H1 (cell line): ENCODE results near the gene NT5C. TPM values are rescaled to one million over a fixed set of nuclear protein-coding genes. Genes with fewer than 3 reads are reported as not detected.

Experiments used
- CTCF ChIA-PET: fragments of 300-600 bp; sonication (Branson Sonifier 250); formaldehyde crosslinking; loops from one replicate; lab custom pipeline; 2021; ENCODE audit not compliant: partially characterized antibody; lab: Charles Lee
- POLR2A ChIA-PET: fragments of 300-600 bp; sonication (Branson Sonifier 250); formaldehyde crosslinking; loops from one replicate; lab custom pipeline; 2021; ENCODE audit warnings: inconsistent platforms; ENCODE audit not compliant: partially characterized antibody; lab: Charles Lee
- DNase-seq, 2 experiments: peaks; one replicate each; pipeline versions ENCODE4 v3.0.0 to v3.0.0-alpha.2; 2010 to 2022; ENCODE audit warnings: low spot score in 2 of 2, low read depth in 1 of 2, mixed read lengths in 1 of 2
- FAIRE-seq: peaks from 2 replicates; lab custom pipeline; 2011; peaks lifted over from hg19 to GRCh38; lab: Jason Lieb, UNC
- H2AFZ ChIP-seq: 2 replicates; pipeline ENCODE4 v1.8.1; 2012; ENCODE audit warnings: low read length, inconsistent platforms
- H2AK5ac ChIP-seq: 2 replicates; pipeline ENCODE4 v1.6.1; 2013; ENCODE audit warnings: low read depth, low read length
- H2BK120ac ChIP-seq: replicated peaks from 2 replicates; pipeline ENCODE3; 2013; ENCODE audit warnings: low read depth, low read length, inconsistent platforms
- H2BK12ac ChIP-seq: 2 replicates; pipeline ENCODE4 v1.6.1; 2013; ENCODE audit warnings: low read depth, low read length
- H2BK15ac ChIP-seq: 2 replicates; pipeline ENCODE4 v1.6.1; 2013; ENCODE audit warnings: low read length
- H2BK20ac ChIP-seq: 2 replicates; pipeline ENCODE4 v1.6.1; 2013; ENCODE audit warnings: low read length
- H2BK5ac ChIP-seq: 2 replicates; pipeline ENCODE4 v1.6.1; 2013; ENCODE audit warnings: low read depth, low read length
- H3K14ac ChIP-seq: 2 replicates; pipeline ENCODE4 v1.6.1; 2013; ENCODE audit warnings: inconsistent platforms; ENCODE audit not compliant: insufficient read length
- H3K18ac ChIP-seq: 2 replicates; pipeline ENCODE4 v1.6.1; 2013; ENCODE audit warnings: low read length; ENCODE audit errors: extremely low read depth
- H3K23ac ChIP-seq: 2 replicates; pipeline ENCODE4 v1.6.1; 2013; ENCODE audit warnings: inconsistent platforms; ENCODE audit not compliant: insufficient read length
- H3K23me2 ChIP-seq: 2 replicates; pipeline ENCODE4 v1.6.1; 2013; ENCODE audit warnings: low read depth, low read length
- H3K27ac ChIP-seq: 2 replicates; pipeline ENCODE4 v1.6.1; 2011; ENCODE audit warnings: low read depth, low read length, inconsistent platforms
- H3K27me3 ChIP-seq, 4 experiments: replicated peaks in 1 of 4; 1 replicate in 1 of 4; 2 replicates in 3 of 4; pipeline versions ENCODE4 v1.6.1 to v1.8.1; 2011 to 2013; ENCODE audit warnings: low read length in 3 of 4, mild to moderate bottlenecking in 3 of 4, inconsistent platforms in 2 of 4, mixed read lengths in 2 of 4, moderate library complexity in 1 of 4; ENCODE audit not compliant: control insufficient read depth in 3 of 4, insufficient read depth in 3 of 4; ENCODE audit errors: extremely low read depth in 1 of 4
- H3K36me3 ChIP-seq, 4 experiments: 2 replicates each; pipeline versions ENCODE4 v1.6.1 to v1.8.1; 2011 to 2013; ENCODE audit warnings: mild to moderate bottlenecking in 4 of 4, low read length in 3 of 4, moderate library complexity in 2 of 4, control low read depth in 1 of 4, inconsistent platforms in 1 of 4; ENCODE audit not compliant: insufficient read depth in 4 of 4, control insufficient read depth in 2 of 4
- H3K4ac ChIP-seq: replicated peaks from 2 replicates; pipeline ENCODE3; 2013; ENCODE audit warnings: low read length, low read depth, mixed read lengths, inconsistent platforms; ENCODE audit not compliant: insufficient read length
- H3K4me1 ChIP-seq, 4 experiments: replicated peaks in 1 of 4; 1 replicate in 1 of 4; 2 replicates in 3 of 4; pipeline versions ENCODE4 v1.6.1 to v1.8.1; 2011 to 2013; ENCODE audit warnings: low read length in 3 of 4, inconsistent platforms in 2 of 4, mixed read lengths in 1 of 4; ENCODE audit not compliant: insufficient read depth in 4 of 4, control insufficient read depth in 3 of 4
- H3K4me2 ChIP-seq, 2 experiments: 2 replicates each; pipeline versions ENCODE4 v1.6.1 to v1.8.1; 2011 to 2013; ENCODE audit warnings: low read depth in 2 of 2, low read length in 2 of 2, control low read depth in 1 of 2, inconsistent platforms in 1 of 2, mild to moderate bottlenecking in 1 of 2; ENCODE audit not compliant: insufficient read depth in 1 of 2
- H3K4me3 ChIP-seq, 4 experiments: fragments of 200-600, 300-600 bp in 1 of 4; sonication (generic), shearing (Covaris generic), sonication (Bioruptor Twin) in 1 of 4; 2 replicates each; pipeline versions ENCODE4 v1.5.1 to v1.8.1; 2011 to 2016; ENCODE audit warnings: low read length in 4 of 4, low read depth in 3 of 4, control low read depth in 2 of 4, inconsistent platforms in 2 of 4, mild to moderate bottlenecking in 2 of 4, mixed read lengths in 1 of 4, moderate library complexity in 1 of 4; ENCODE audit not compliant: insufficient read depth in 2 of 4; ENCODE audit errors: extremely low read depth in 1 of 4
- H3K56ac ChIP-seq: replicated peaks from 2 replicates; pipeline ENCODE3; 2013; ENCODE audit warnings: low read depth, mild to moderate bottlenecking, mixed read lengths, low read length, inconsistent platforms; ENCODE audit not compliant: insufficient read length
- H3K79me1 ChIP-seq: 2 replicates; pipeline ENCODE4 v1.6.1; 2013; ENCODE audit warnings: low read depth, low read length, control low read depth
- H3K79me2 ChIP-seq, 2 experiments: 2 replicates each; pipeline versions ENCODE4 v1.6.1 to v1.8.1; 2012 to 2013; ENCODE audit warnings: low read length in 2 of 2, mild to moderate bottlenecking in 2 of 2, inconsistent platforms in 1 of 2; ENCODE audit not compliant: insufficient read depth in 2 of 2, control insufficient read depth in 1 of 2
- H3K9ac ChIP-seq, 4 experiments: replicated peaks in 1 of 4; 1 replicate in 1 of 4; 2 replicates in 3 of 4; pipeline versions ENCODE4 v1.6.1 to v1.8.1; 2011 to 2013; ENCODE audit warnings: low read depth in 3 of 4, low read length in 3 of 4, control low read depth in 2 of 4, mild to moderate bottlenecking in 2 of 4, moderate library complexity in 2 of 4, inconsistent platforms in 1 of 4; ENCODE audit errors: extremely low read depth in 1 of 4
- H3K9me3 ChIP-seq, 2 experiments: 2 replicates each; pipeline versions ENCODE4 v1.6.1 to v1.8.1; 2012 to 2013; ENCODE audit warnings: mild to moderate bottlenecking in 2 of 2, moderate library complexity in 2 of 2, control low read depth in 1 of 2, inconsistent platforms in 1 of 2, low read depth in 1 of 2, low read length in 1 of 2, mixed read lengths in 1 of 2; ENCODE audit not compliant: insufficient read depth in 2 of 2
- H4K20me1 ChIP-seq, 2 experiments: replicated peaks in 1 of 2; 2 replicates each; pipeline versions ENCODE3 to v1.8.1; 2011 to 2013; ENCODE audit warnings: inconsistent platforms in 2 of 2, low read length in 2 of 2, mild to moderate bottlenecking in 1 of 2; ENCODE audit not compliant: insufficient read depth in 2 of 2, control insufficient read depth in 1 of 2
- H4K5ac ChIP-seq: 2 replicates; pipeline ENCODE4 v1.6.1; 2013; ENCODE audit warnings: low read length, low read depth, mixed read lengths, inconsistent platforms; ENCODE audit not compliant: insufficient read length
- H4K8ac ChIP-seq: 2 replicates; pipeline ENCODE4 v1.8.0; 2013; ENCODE audit warnings: mild to moderate bottlenecking, moderate library complexity, low read length, inconsistent platforms; ENCODE audit not compliant: insufficient read depth; ENCODE audit errors: extremely low read depth
- H4K91ac ChIP-seq: replicated peaks from 2 replicates; pipeline ENCODE3; 2013; ENCODE audit warnings: low read length, mixed read lengths, inconsistent platforms; ENCODE audit not compliant: insufficient read length
- BRCA1 ChIP-seq: IDR thresholded peaks from 2 replicates; pipeline ENCODE4 v1.6.1; 2012; ENCODE audit warnings: low read depth, low read length, improper control_type of control experiment
- CTCF ChIP-seq, 3 experiments: IDR thresholded peaks; 1 replicate in 2 of 3; 2 replicates in 1 of 3; pipeline versions ENCODE4 v1.5.1 to v1.6.1; 2011; ENCODE audit warnings: low read length in 3 of 3, mild to moderate bottlenecking in 3 of 3, inconsistent platforms in 2 of 3, low read depth in 1 of 3, moderate library complexity in 1 of 3; ENCODE audit not compliant: insufficient read depth in 1 of 3; ENCODE audit errors: control extremely low read depth in 1 of 3
- EZH2 ChIP-seq: fragments of 200-600 bp; sonication (generic); IDR thresholded peaks from 2 replicates; pipeline ENCODE4 v1.7.1; 2012; ENCODE audit warnings: low read depth, mild to moderate bottlenecking, moderate library complexity, low read length, inconsistent platforms; ENCODE audit not compliant: severe bottlenecking
- KDM4A ChIP-seq: IDR thresholded peaks from one replicate; pipeline ENCODE4 v1.7.1; 2012; ENCODE audit warnings: low read depth, mild to moderate bottlenecking, moderate library complexity, low read length, inconsistent platforms; ENCODE audit not compliant: severe bottlenecking
- POLR2AphosphoS5 ChIP-seq: IDR thresholded peaks from 2 replicates; pipeline ENCODE4 v1.6.1; 2011; ENCODE audit warnings: low read depth, low read length
- SAP30 ChIP-seq: fragments of 300-600 bp; sonication (generic); IDR thresholded peaks from 2 replicates; pipeline ENCODE4 v1.7.1; 2012; ENCODE audit warnings: low read length, moderate library complexity, mild to moderate bottlenecking, inconsistent platforms; ENCODE audit not compliant: insufficient read depth, insufficient replicate concordance
- TEAD4 ChIP-seq: IDR thresholded peaks from 2 replicates; pipeline ENCODE4 v1.6.1; 2012; ENCODE audit warnings: low read depth, low read length, inconsistent platforms, mixed read lengths
- YY1 ChIP-seq: IDR thresholded peaks from 2 replicates; pipeline ENCODE4 v1.6.1; 2011; ENCODE audit warnings: low read depth, mild to moderate bottlenecking, low read length
- WGBS, 2 experiments: shearing (Covaris generic) in 1 of 2; methylation state at CpG; one replicate each; pipeline versions ENCODE4 v1.1.6 to v1.1.7; 2013 to 2015; ENCODE audit warnings: low lambda C conversion rate in 2 of 2, mixed read lengths in 2 of 2, inconsistent platforms in 1 of 2, low coverage in 1 of 2, missing lambda C conversion rate in 1 of 2; ENCODE audit not compliant: insufficient replicate concordance in 2 of 2, insufficient coverage in 1 of 2, insufficient read length in 1 of 2; ENCODE audit errors: extremely low coverage in 1 of 2, missing lambda C conversion rate in 1 of 2; 5-methylcytosine and 5-hydroxymethylcytosine counted together
- polyA plus RNA-seq, 7 experiments: library from polyadenylated mRNA; depleted of rRNA in 3 of 7; stranded (reverse) in 5 of 7; unstranded in 2 of 7; fragments of >200 nt in 5 of 7; fragments of 200-250 nt in 2 of 7; gene quantifications; 1 replicate in 5 of 7; 2 replicates in 1 of 7; 4 replicates in 1 of 7; pipeline versions ENCODE4 v1.2.1 to v1.2.3, GENCODE V29; 2011 to 2013; ENCODE audit warnings: missing spikeins in 2 of 7, mixed read lengths in 2 of 7
- total RNA-seq: library from RNA; stranded (reverse); fragmentation: NEBNext Ultra II Directional; extraction: Animal tissue kit (Norgen Biotek cat#: 25700); gene quantifications from 2 replicates; pipeline ENCODE4 v1.2.1, GENCODE V29; 2021

NT5C gene
- total and polyA plus RNA-seq, 2 of the 8 experiments (the other 6 are each of a cell fraction or from before 2014, with no cell fraction given): 52.1 to 66.4 TPM

- Histone ChIP-seq H3K36me3 (peaks cover 0 to 9% (median 4%) of the 10 kb centered on the region in 4 experiments; a peak in 5 of 8 replicates), H3K4me3 (no peak overlapping the region), H2BK15ac (no peak overlapping the region), H3K79me1 (no peaks in the 10 kb centered on the region; the same call in 1 of the 2 replicates), H4K91ac (no peak overlapping the region), H3K4me2 (no peak overlapping the region), H4K8ac (peak overlapping the region; percentile 68; the same call in 1 of the 2 replicates), H2BK20ac (no peak overlapping the region), H3K23ac (no peak overlapping the region), H4K5ac (no peak overlapping the region), H3K4me1 (peaks cover 0 to 3% (median 0%) of the 10 kb centered on the region in 4 experiments; a peak in 3 of 7 replicates), H3K14ac (no peak overlapping the region), H2BK120ac (no peak overlapping the region), H3K27ac (no peak overlapping the region), H3K9ac (no peak overlapping the region), H2AK5ac (no peak overlapping the region), H3K9me3 (peaks cover 0 to 3% of the 10 kb centered on the region in 2 experiments; a peak in 2 of 4 replicates), H3K18ac (no peak overlapping the region), H3K4ac (no peak overlapping the region), H3K79me2 (no peaks in the 10 kb centered on the region), H3K56ac (no peak overlapping the region), H2BK5ac (no peak overlapping the region), H3K27me3 (no peaks in the 10 kb centered on the region), H2BK12ac (no peak overlapping the region), H4K20me1 (no peaks in the 10 kb centered on the region), H3K23me2 (no peaks in the 10 kb centered on the region), H2AFZ (no peak overlapping the region)
- 94% methylated on average over 30 of the region's 31 CpGs; no CpG with 5 or more reads in 1 of the 2 experiments for WGBS, 2 experiments
- FAIRE-seq (no peak), DNase-seq (no peak)
- CTCF ChIA-PET: interaction anchor here (1.3 to 1.5 kb wide), 3 partner anchors 14 to 141 kb away, joined by 3 to 9 read pairs (median 4); no protein-coding TSS in a partner anchor
- POLR2A ChIA-PET: interaction anchor here (1.5 to 8.7 kb wide), 2 partner anchors 12 to 33 kb away, joined by 3 to 32 read pairs; partner anchors contain the start of gene SLC16A5
- TF ChIP-seq SAP30: no peak
- no peak for TF ChIP-seq BRCA1
- no peak for TF ChIP-seq CTCF (IDR thresholded peaks at IDR 0.05; ENCODE audit: control extremely low read depth in 1 of 3, insufficient read depth in 1 of 3, low read depth in 1 of 3, low read length in 3 of 3)
- no peak for TF ChIP-seq POLR2AphosphoS5
- TF ChIP-seq YY1: no peak
- no peak for TF ChIP-seq EZH2
- TF ChIP-seq KDM4A: no peak
- TF ChIP-seq TEAD4: no peak
Observed at GRCh38 chr17:75099881-75100595, 31.5 kb downstream of the NT5C start.
